ENCODE data around the gene GTF3C1.

DNA sequence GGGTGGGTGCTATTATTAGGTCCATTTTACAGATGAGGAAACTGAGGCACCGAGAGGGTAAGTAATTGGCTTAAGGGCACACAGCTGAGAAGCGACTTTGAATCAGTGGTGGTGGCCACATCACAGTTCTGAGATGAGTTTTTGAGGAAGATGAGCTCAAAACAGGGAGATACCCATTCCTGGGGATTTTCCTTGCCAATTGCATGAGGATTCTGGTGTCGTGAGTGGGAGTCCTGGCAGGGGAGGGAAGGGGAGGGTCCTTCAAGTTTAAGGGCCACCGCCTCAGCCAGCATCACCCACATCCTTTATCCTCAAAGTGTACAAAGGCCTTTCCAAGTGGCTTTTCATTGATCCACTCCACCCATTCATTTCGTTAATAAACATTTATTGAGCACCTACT lies 102.4 kb downstream of the GTF3C1 start:
- TF ChIP-seq, protein P1, sequence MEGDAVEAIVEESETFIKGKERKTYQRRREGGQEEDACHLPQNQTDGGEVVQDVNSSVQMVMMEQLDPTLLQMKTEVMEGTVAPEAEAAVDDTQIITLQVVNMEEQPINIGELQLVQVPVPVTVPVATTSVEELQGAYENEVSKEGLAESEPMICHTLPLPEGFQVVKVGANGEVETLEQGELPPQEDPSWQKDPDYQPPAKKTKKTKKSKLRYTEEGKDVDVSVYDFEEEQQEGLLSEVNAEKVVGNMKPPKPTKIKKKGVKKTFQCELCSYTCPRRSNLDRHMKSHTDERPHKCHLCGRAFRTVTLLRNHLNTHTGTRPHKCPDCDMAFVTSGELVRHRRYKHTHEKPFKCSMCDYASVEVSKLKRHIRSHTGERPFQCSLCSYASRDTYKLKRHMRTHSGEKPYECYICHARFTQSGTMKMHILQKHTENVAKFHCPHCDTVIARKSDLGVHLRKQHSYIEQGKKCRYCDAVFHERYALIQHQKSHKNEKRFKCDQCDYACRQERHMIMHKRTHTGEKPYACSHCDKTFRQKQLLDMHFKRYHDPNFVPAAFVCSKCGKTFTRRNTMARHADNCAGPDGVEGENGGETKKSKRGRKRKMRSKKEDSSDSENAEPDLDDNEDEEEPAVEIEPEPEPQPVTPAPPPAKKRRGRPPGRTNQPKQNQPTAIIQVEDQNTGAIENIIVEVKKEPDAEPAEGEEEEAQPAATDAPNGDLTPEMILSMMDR (conservative IDR thresholded peaks at IDR 0.05; ENCODE audit: low read depth, low read length): no peak
- TF ChIP-seq EZH2 (IDR thresholded peaks at IDR 0.05; ENCODE audit: low read length, unreplicated experiment): no peak
